Astrocyte (in vitro differentiated cells and primary cell): ENCODE results near the gene SLC43A3. TPM values are rescaled to one million over a fixed set of nuclear protein-coding genes. Genes with fewer than 3 reads are reported as not detected.

Experiments used
- DNase-seq: peaks from one replicate; pipeline ENCODE4 v3.0.0-alpha.2; 2010; ENCODE audit warnings: low read depth
- FAIRE-seq: peaks from 2 replicates; lab custom pipeline; 2011; peaks lifted over from hg19 to GRCh38; lab: Jason Lieb, UNC
- H2AFZ ChIP-seq: 2 replicates; pipeline ENCODE4 v1.6.0; 2012; ENCODE audit warnings: low read depth, low read length, inconsistent platforms
- H3K27ac ChIP-seq: 2 replicates; pipeline ENCODE4 v1.5.1; 2011; ENCODE audit warnings: low read depth, low read length, inconsistent platforms
- H3K27me3 ChIP-seq: 2 replicates; pipeline ENCODE4 v1.6.0; 2011; ENCODE audit warnings: low read length, inconsistent platforms; ENCODE audit not compliant: insufficient read depth
- H3K36me3 ChIP-seq: 2 replicates; pipeline ENCODE4 v1.5.1; 2011; ENCODE audit warnings: low read length, inconsistent platforms; ENCODE audit not compliant: insufficient read depth
- H3K4me1 ChIP-seq: 2 replicates; pipeline ENCODE4 v1.5.1; 2011; ENCODE audit warnings: low read length, inconsistent platforms; ENCODE audit not compliant: insufficient read depth
- H3K4me2 ChIP-seq: 2 replicates; pipeline ENCODE4 v1.6.0; 2012; ENCODE audit warnings: low read length, inconsistent platforms
- H3K4me3 ChIP-seq: 2 replicates; pipeline ENCODE4 v1.5.1; 2011; ENCODE audit warnings: low read depth, mild to moderate bottlenecking, low read length, inconsistent platforms; ENCODE audit not compliant: insufficient read depth
- H3K79me2 ChIP-seq: 2 replicates; pipeline ENCODE4 v1.6.0; 2012; ENCODE audit warnings: mild to moderate bottlenecking, low read length, inconsistent platforms; ENCODE audit not compliant: insufficient read depth
- H3K9ac ChIP-seq: 2 replicates; pipeline ENCODE4 v1.6.0; 2012; ENCODE audit warnings: mild to moderate bottlenecking, low read length, inconsistent platforms
- H3K9me3 ChIP-seq: 2 replicates; pipeline ENCODE4 v1.5.1; 2012; ENCODE audit warnings: low read depth, mild to moderate bottlenecking, low read length, inconsistent platforms; ENCODE audit not compliant: insufficient read depth
- H4K20me1 ChIP-seq: 2 replicates; pipeline ENCODE4 v1.6.0; 2012; ENCODE audit warnings: low read length, inconsistent platforms; ENCODE audit not compliant: insufficient read depth
- H3K27ac Mint-ChIP-seq: one replicate; pipeline ENCODE4 v1.8.0; 2021; ENCODE audit warnings: mild to moderate bottlenecking, mixed read lengths; ENCODE audit not compliant: unreplicated experiment
- H3K27me3 Mint-ChIP-seq: one replicate; pipeline ENCODE4 v1.8.0; 2021; ENCODE audit warnings: low read depth, mixed read lengths; ENCODE audit not compliant: unreplicated experiment
- H3K36me3 Mint-ChIP-seq: one replicate; pipeline ENCODE4 v1.8.0; 2021; ENCODE audit warnings: low read depth, mixed read lengths; ENCODE audit not compliant: unreplicated experiment
- H3K4me1 Mint-ChIP-seq: one replicate; pipeline ENCODE4 v1.8.0; 2021; ENCODE audit warnings: low read depth, mixed read lengths; ENCODE audit not compliant: unreplicated experiment
- H3K4me3 Mint-ChIP-seq: one replicate; pipeline ENCODE4 v1.8.0; 2021; ENCODE audit warnings: mild to moderate bottlenecking, moderate library complexity, mixed read lengths; ENCODE audit not compliant: unreplicated experiment
- H3K9me3 Mint-ChIP-seq: one replicate; pipeline ENCODE4 v1.8.0; 2021; ENCODE audit warnings: mild to moderate bottlenecking, mixed read lengths; ENCODE audit not compliant: unreplicated experiment
- CTCF ChIP-seq: IDR thresholded peaks from 2 replicates; pipeline ENCODE4 v1.5.1; 2011; ENCODE audit warnings: low read depth, mild to moderate bottlenecking, inconsistent platforms, low read length, moderate library complexity; ENCODE audit not compliant: insufficient read depth
- EZH2 ChIP-seq: IDR thresholded peaks from 2 replicates; pipeline ENCODE4 v1.6.1; 2012; ENCODE audit warnings: mild to moderate bottlenecking, low read length, inconsistent platforms; ENCODE audit not compliant: insufficient read depth
- total RNA-seq: library from RNA; stranded (reverse); gene quantifications from 2 replicates; pipeline ENCODE4 v1.2.1, GENCODE V29; 2021

The SLC43A3 gene
- total RNA-seq, 1 donor from 2014 or later: 16.4 TPM

GRCh38 chr11:57407010-57407920 is 19.7 kb downstream of the SLC43A3 start:
- DNase-seq (no peak), FAIRE-seq (no peak)
- H3K9me3 ChIP-seq: no peaks in the 10 kb centered on the region
- TF ChIP-seq EZH2 (no peak), CTCF (no peak)
- H3K4me3 Mint-ChIP-seq: no peak overlapping the region
- no peak overlapping the region for H3K4me2 ChIP-seq
- peak overlapping the region; percentile 26 for H3K27ac Mint-ChIP-seq
- peaks cover 2% of the 10 kb centered on the region for H3K27me3 ChIP-seq
- H3K27me3 Mint-ChIP-seq: peaks cover 9% of the 10 kb centered on the region
- no peak overlapping the region for H3K4me3 ChIP-seq
- H3K36me3 ChIP-seq: peaks cover 6% of the 10 kb centered on the region
- no peaks in the 10 kb centered on the region for H3K4me1 ChIP-seq
- peaks cover 15% of the 10 kb centered on the region for H3K36me3 Mint-ChIP-seq
- H4K20me1 ChIP-seq: no peaks in the 10 kb centered on the region
- H3K79me2 ChIP-seq: no peaks in the 10 kb centered on the region
- peaks cover 26% of the 10 kb centered on the region for H3K4me1 Mint-ChIP-seq
- no peak overlapping the region for H2AFZ ChIP-seq
- H3K9ac ChIP-seq: no peak overlapping the region
- no peak overlapping the region for H3K27ac ChIP-seq
- no peaks in the 10 kb centered on the region for H3K9me3 Mint-ChIP-seq

- H3K9ac ChIP-seq: no peak overlapping the region
- H3K4me3 Mint-ChIP-seq: no peak overlapping the region
- H3K4me3 ChIP-seq: no peak overlapping the region
- H2AFZ ChIP-seq: no peak overlapping the region
- H3K27ac ChIP-seq: no peak overlapping the region
- H3K27ac Mint-ChIP-seq: peak overlapping the region; percentile 34
- H3K9me3 Mint-ChIP-seq: no peaks in the 10 kb centered on the region
- peaks cover 9% of the 10 kb centered on the region for H3K27me3 Mint-ChIP-seq
- H3K36me3 ChIP-seq: peaks cover 6% of the 10 kb centered on the region
- H3K9me3 ChIP-seq: no peaks in the 10 kb centered on the region
- H3K4me2 ChIP-seq: no peak overlapping the region
- H3K27me3 ChIP-seq: peaks cover 2% of the 10 kb centered on the region
- no peaks in the 10 kb centered on the region for H3K79me2 ChIP-seq
- H3K36me3 Mint-ChIP-seq: peaks cover 15% of the 10 kb centered on the region
- peaks cover 26% of the 10 kb centered on the region for H3K4me1 Mint-ChIP-seq
- FAIRE-seq (no peak), DNase-seq (peak; percentile 42)
- no peak for TF ChIP-seq CTCF
- TF ChIP-seq EZH2: no peak
- H3K4me1 ChIP-seq: no peaks in the 10 kb centered on the region
- no peaks in the 10 kb centered on the region for H4K20me1 ChIP-seq
These were observed 20.5 kb downstream of the SLC43A3 start for GRCh38 chr11:57406337-57406904.
